HT-29 (cell line): ENCODE data around the gene FKBP3. TPM values are rescaled to one million over a fixed set of nuclear protein-coding genes. Genes with fewer than 3 reads are reported as not detected.
A peak's percentile ranks its signal among the peaks of the same experiment; 100 is the strongest.
"Not testable (repeated sequence)": the region's sequence is repeated elsewhere in the genome, so short reads cannot be mapped to it uniquely, and the experiment has no call there.

Experiments
- DNase-seq: peaks from one replicate; pipeline ENCODE4 v3.0.0-alpha.2; 2015; ENCODE audit warnings: low spot score
- total RNA-seq: library from RNA; depleted of rRNA; stranded (reverse); fragments of >200 nt; shearing (Covaris generic); gene quantifications from 2 replicates; pipeline ENCODE4 v1.2.3, GENCODE V29; 2014; rRNA removed

Gene FKBP3
- 13.4 and 15.8 TPM in 2 replicates for total RNA-seq

- peak; percentile 96 for DNase-seq
Observed at GRCh38 chr14:45134051-45134958, at the start of gene FKBP3. FKBP3 (minus strand) TSS chr14:45134481; CDS start chr14:45134456, 25 bp downstream.

GRCh38 chr14:45181806-45182205 lies 47.5 kb upstream of the FKBP3 start:
- no peak for DNase-seq

DNA sequence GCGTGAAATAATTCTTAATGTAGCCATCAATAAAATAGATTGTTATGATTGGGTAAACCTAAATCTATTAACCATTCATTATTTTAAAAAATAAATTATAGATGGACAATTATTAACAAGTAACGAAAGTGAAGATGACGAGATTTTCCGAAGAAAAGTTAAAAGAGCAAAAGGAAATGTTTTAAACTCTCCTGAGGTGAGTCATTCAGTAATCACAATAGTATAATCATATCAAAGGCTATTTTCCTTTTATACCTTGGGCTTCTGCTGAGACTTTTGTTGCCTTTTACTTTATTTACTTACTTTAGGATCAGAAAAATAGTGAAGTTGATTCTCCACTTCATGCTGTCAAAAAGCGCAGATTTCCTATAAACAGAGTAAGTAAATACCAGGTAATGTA lies 47.0 kb upstream of the FKBP3 start:
- no peak for DNase-seq

DNA sequence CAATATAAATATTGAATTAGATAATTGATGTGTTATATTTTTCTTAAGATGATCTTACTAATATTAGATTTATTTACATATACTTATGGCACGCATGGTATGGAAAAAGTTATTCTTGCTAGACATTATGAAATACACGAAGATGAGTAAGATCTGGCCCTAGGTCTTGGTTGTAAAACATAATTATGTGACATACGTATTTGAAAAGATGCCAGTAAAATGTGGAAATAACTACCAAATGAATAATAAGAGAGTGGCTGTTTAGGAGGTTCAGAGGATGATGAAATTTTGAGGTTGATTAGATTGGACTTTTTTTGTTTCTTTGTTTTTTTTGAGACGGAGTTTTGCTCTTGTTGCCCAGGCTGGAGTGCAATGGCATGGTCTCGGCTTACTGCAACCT lies 42.8 kb upstream of the FKBP3 start:
- DNase-seq, result no peak

DNA sequence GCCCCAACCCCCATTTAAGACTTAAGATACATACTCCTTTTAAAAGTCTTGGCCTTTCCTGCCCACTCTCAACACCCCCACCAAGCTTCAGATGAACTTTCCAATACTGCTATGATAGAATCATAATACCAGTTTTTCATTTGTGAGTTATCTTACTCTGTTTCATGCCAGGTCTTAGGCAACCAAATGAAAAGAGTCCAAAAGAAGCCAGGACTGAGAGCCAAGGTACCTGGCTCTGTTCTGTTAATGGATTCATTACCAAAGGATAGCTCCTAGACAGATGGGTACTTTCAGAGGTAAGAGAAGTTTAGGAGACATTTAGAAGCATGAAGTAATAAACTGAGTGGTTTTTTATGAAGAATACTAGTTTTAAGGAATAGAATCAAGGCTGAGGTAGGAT lies 35.6 kb upstream of the FKBP3 start:
- no peak for DNase-seq

GRCh38 chr14:45156067-45156466 lies 21.8 kb upstream of the FKBP3 start:
- DNase-seq, result no peak

GRCh38 chr14:45150386-45150890 lies 16.2 kb upstream of the FKBP3 start:
- no peak for DNase-seq

GRCh38 chr14:45149602-45150001 lies 15.3 kb upstream of the FKBP3 start:
- DNase-seq, result no peak

DNA sequence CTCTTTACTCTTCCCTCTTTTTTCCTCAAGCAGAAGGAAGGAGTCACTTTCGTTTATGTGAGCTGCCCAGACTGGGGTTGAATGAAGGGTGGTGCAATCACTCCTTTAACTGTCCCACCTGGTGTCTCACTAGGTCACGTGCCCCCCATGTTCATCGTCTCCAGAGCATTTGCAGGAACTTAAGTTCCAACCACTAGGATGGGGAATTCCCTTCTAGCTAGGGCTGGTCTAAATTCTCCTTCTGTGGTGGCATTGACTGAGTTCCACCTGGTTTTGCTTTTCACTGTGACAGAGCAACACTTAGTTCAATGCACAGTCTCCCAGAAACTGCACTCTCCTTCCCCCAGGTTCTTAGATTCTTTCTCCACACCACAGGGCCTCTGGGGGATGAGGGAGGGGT lies 10.9 kb upstream of the FKBP3 start:
- no peak for DNase-seq

DNA sequence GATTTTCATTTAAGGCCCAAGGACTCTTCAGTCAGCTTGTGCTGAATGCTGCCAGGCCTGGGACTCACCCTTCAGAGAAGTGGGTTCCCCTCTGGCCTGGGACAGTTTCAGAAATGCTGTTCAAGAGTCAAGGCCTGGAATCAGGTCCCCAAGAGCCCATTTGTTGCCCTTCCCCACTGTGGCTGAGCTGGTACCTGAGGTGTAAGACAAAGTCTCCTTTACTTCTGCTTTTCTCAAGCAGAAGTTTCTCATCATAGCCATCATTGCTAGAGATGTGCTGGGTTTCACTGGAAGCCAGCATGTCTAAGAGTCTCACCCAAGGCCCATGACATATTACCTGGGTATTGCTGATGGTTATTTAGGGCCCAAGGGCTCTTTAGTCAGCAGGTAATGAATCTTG lies 10.4 kb upstream of the FKBP3 start:
- DNase-seq, result no peak

GRCh38 chr14:45142083-45142482 lies 7.8 kb upstream of the FKBP3 start:
- DNase-seq, result not testable (repeated sequence)

DNA sequence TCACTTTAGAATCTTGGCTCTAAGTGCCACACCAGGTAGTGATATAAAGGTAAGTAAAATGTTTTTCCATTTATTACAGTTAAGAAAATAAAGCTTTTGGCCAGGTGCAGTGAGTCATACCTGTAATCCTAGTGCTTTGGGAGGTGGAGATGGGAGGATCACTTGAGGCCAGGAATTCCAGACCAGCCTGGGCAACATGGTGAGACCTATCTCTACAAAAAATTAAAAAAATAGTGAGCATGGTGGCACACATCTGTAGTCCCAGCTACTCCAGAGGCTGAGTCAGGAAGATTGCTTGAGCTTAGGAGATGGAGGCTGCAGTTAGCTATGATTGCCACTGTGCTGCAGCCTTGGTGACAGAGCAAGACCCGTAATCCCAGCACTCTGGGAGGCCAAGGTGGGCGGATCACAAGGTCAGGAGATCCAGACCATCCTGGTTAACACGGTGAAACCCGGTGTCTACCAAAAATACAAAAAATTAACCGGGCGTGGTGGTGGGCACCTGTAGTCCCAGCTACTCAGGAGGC lies 6.4 kb upstream of the FKBP3 start:
- DNase-seq, result no peak

- DNase-seq, result no peak
Observed at GRCh38 chr14:45136399-45136798, 2.1 kb upstream of the FKBP3 start.

DNA sequence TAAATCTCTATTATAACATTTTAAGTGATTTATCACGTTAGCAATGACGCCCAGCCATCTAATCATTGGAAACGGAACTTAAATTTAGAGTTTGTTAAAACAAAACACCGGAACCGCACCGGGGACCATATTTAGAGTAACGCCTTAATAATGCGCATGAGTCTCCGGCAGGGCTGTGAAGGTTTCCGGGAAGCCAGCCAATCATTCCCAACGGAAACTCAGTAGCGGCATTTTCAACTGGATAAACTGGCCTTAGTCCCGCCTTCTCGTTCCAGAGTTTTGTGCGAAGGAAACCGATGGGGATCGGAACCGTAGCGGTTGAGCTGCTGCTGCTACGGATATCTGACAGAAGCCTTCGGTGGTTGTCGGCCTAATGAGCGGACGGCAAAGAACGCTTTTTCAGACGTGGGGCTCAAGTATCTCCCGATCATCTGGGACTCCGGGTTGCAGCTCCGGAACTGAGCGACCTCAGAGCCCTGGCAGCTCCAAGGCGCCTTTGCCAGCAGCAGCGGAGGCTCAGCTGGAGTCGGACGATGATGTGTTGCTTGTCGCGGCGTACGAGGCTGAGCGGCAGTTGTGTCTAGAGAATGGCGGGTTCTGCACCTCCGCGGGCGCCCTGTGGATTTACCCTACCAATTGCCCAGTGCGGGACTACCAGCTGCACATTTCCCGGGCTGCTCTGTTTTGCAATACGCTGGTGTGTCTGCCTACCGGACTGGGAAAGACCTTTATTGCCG lies 1.5 kb upstream of the FKBP3 start, which contains the start of gene FANCM:
Gene FANCM (plus strand): TSS at position 272 of the 737 bp plus-strand sequence. CDS start 102 bp downstream, at position 374.
- DNase-seq, result peak; percentile 95

DNA sequence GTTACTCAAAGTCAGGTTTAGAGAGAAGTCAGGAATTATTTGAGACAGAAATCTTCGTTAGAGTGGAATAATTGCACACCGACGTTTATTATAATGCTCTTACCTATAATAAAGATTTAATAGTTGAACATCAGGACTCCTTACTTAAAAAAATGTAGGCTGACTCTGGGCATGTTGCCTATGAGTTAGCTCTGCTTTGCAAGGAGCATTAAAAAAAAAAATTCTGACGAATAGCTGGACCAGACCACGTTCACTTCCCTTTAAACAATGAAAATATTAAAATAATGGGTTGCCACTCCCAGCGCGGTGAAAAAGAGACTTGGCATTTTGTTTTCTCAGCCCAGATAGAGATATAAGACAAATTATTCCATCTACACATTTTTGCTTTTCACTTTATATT lies 875 bp upstream of the FKBP3 start:
- DNase-seq, result no peak

- no peak for DNase-seq
Observed at GRCh38 chr14:45133683-45134050, 614 bp downstream of the FKBP3 start.

- no peak for DNase-seq
Observed at GRCh38 chr14:45128963-45129629, 5.2 kb downstream of the FKBP3 start.

GRCh38 chr14:45125754-45126153 lies 8.5 kb downstream of the FKBP3 start:
- no peak for DNase-seq

GRCh38 chr14:45123271-45123670 lies 11.0 kb downstream of the FKBP3 start:
- DNase-seq, result no peak

- DNase-seq, result no peak
Observed at GRCh38 chr14:45120096-45120495, 14.2 kb downstream of the FKBP3 start.

- no peak for DNase-seq
Observed at GRCh38 chr14:45118594-45118993, 15.7 kb downstream of the FKBP3 start.

- DNase-seq, result no peak
Observed at GRCh38 chr14:45114327-45114726, 20.0 kb downstream of the FKBP3 start.
